Hepatocyte (in vitro differentiated cells): ENCODE results near the gene TMEM123. TPM values are rescaled to one million over a fixed set of nuclear protein-coding genes. Genes with fewer than 3 reads are reported as not detected.

Source experiments
- DNase-seq: peaks from one replicate; pipeline ENCODE4 v3.0.0-alpha.2; 2016; ENCODE audit warnings: low spot score
- H2AFZ ChIP-seq: fragments of 200-600 bp; sonication (generic); 2 replicates; pipeline ENCODE4 v1.6.0; 2016; ENCODE audit warnings: antibody characterized with exemption, mild to moderate bottlenecking
- H3K27ac ChIP-seq: fragments of 200-600 bp; sonication (generic); 2 replicates; pipeline ENCODE4 v1.5.1; 2016; ENCODE audit warnings: mild to moderate bottlenecking
- H3K27me3 ChIP-seq: fragments of 200-600 bp; sonication (generic); 2 replicates; pipeline ENCODE4 v1.6.1; 2016
- H3K36me3 ChIP-seq: fragments of 200-600 bp; sonication (generic); replicated peaks from 2 replicates; pipeline ENCODE4 v1.5.1; 2016; ENCODE audit warnings: low read depth; ENCODE audit not compliant: insufficient read depth
- H3K4me1 ChIP-seq: fragments of 200-600 bp; sonication (generic); 2 replicates; pipeline ENCODE4 v1.5.1; 2016; ENCODE audit warnings: mild to moderate bottlenecking, moderate library complexity; ENCODE audit not compliant: insufficient read depth
- H3K4me2 ChIP-seq: fragments of 200-600 bp; sonication (generic); 2 replicates; pipeline ENCODE4 v1.6.0; 2016
- H3K4me3 ChIP-seq: fragments of 200-600 bp; sonication (generic); 2 replicates; pipeline ENCODE4 v1.5.1; 2016; ENCODE audit warnings: mild to moderate bottlenecking
- H3K79me2 ChIP-seq: fragments of 200-600 bp; sonication (generic); 2 replicates; pipeline ENCODE4 v1.6.0; 2017; ENCODE audit warnings: mild to moderate bottlenecking
- H3K9me2 ChIP-seq: fragments of 200-600 bp; sonication (generic); replicated peaks from 2 replicates; pipeline ENCODE4 v1.6.0; 2017; ENCODE audit warnings: mild to moderate bottlenecking; ENCODE audit not compliant: insufficient read depth
- H3K9me3 ChIP-seq: fragments of 200-600 bp; sonication (generic); 2 replicates; pipeline ENCODE4 v1.5.1; 2016; ENCODE audit warnings: low read depth, mild to moderate bottlenecking
- H4K20me1 ChIP-seq: fragments of 200-600 bp; sonication (generic); 2 replicates; pipeline ENCODE4 v1.6.0; 2016; ENCODE audit warnings: mild to moderate bottlenecking; ENCODE audit not compliant: insufficient read depth, poor library complexity, severe bottlenecking
- CTCF ChIP-seq: fragments of 200-600 bp; sonication (generic); IDR thresholded peaks from 2 replicates; pipeline ENCODE4 v1.5.1; 2016; ENCODE audit warnings: antibody characterized with exemption, mild to moderate bottlenecking; ENCODE audit not compliant: poor library complexity
- EZH2 ChIP-seq: fragments of 200-600 bp; sonication (generic); IDR thresholded peaks from 2 replicates; pipeline ENCODE4 v1.6.1; 2016; ENCODE audit warnings: antibody characterized with exemption, mild to moderate bottlenecking, borderline replicate concordance
- EZH2phosphoT487 ChIP-seq: fragments of 200-600 bp; sonication (generic); IDR thresholded peaks from one replicate; pipeline ENCODE4 v1.6.1; 2018; ENCODE audit warnings: antibody characterized with exemption, mild to moderate bottlenecking, low read depth, moderate library complexity; ENCODE audit not compliant: unreplicated experiment, severe bottlenecking
- WGBS: methylation state at CpG from one replicate; pipeline ENCODE4 v1.1.6; 2016; ENCODE audit warnings: low lambda C conversion rate; ENCODE audit errors: missing lambda C conversion rate; 5-methylcytosine and 5-hydroxymethylcytosine counted together
- polyA plus RNA-seq: library from polyadenylated mRNA; unstranded; fragments of >200 nt; fragmentation: Nextera tagmentation; extraction: Ambion mirVana; gene quantifications from 2 replicates; pipeline ENCODE4 v1.2.1, GENCODE V29; 2016
- total RNA-seq: library from RNA; depleted of rRNA; stranded (reverse); fragments of >200 nt; gene quantifications from 2 replicates; pipeline ENCODE4 v1.2.3, GENCODE V29; 2014

The TMEM123 gene
- 179 and 182 TPM in 2 replicates for total RNA-seq
- 101 and 122 TPM in 2 replicates for polyA plus RNA-seq

GRCh38 chr11:102452461-102453301 lies at the start of gene TMEM123:
TSS of gene TMEM123 (minus strand) at chr11:102452765. CDS start at chr11:102452623, 142 bp downstream.
- Histone ChIP-seq H3K4me1 (peaks cover 37% of the 10 kb centered on the region), H3K4me2 (peak within 1 kb of the TSS; percentile 75)
- 2% methylated on average over 61 of the region's 83 CpGs for WGBS

GRCh38 chr11:102500829-102501228 lies 48.3 kb upstream of the TMEM123 start:
- Histone ChIP-seq H3K9me2 (no peaks in the 10 kb centered on the region), H3K27ac (no peak overlapping the region), H3K27me3 (no peaks in the 10 kb centered on the region), H2AFZ (no peak overlapping the region), H3K4me3 (no peak overlapping the region), H3K4me1 (peaks cover under 1% of the 10 kb centered on the region), H3K79me2 (no peaks in the 10 kb centered on the region), H3K4me2 (no peak overlapping the region), H3K9me3 (no peaks in the 10 kb centered on the region), H4K20me1 (no peaks in the 10 kb centered on the region), H3K36me3 (no peaks in the 10 kb centered on the region)
- no peak for TF ChIP-seq EZH2
- no peak for TF ChIP-seq EZH2phosphoT487
- no peak for TF ChIP-seq CTCF
- DNase-seq = no peak
- WGBS = 74% methylated on average over 2 of the region's 2 CpGs

More at GRCh38 chr11:102452461-102453301, at the start of gene TMEM123:
- peak within 1 kb of the TSS; percentile 66 for H2AFZ ChIP-seq
- no peaks in the 10 kb centered on the region for H3K36me3 ChIP-seq
- no peaks in the 10 kb centered on the region for H3K9me2 ChIP-seq
- peaks cover 50% of the 10 kb centered on the region for H3K79me2 ChIP-seq
- H4K20me1 ChIP-seq = peaks cover 6% of the 10 kb centered on the region
- no peaks in the 10 kb centered on the region for H3K9me3 ChIP-seq
- TF ChIP-seq EZH2 (no peak), EZH2phosphoT487 (no peak), CTCF (peak; percentile 2)
- H3K27ac ChIP-seq = peak within 1 kb of the TSS; percentile 94
- peak within 1 kb of the TSS; percentile 89 for H3K4me3 ChIP-seq
- H3K27me3 ChIP-seq = no peaks in the 10 kb centered on the region
- DNase-seq = peak; percentile 87

- no peak for TF ChIP-seq CTCF
- no peak for TF ChIP-seq EZH2phosphoT487
- TF ChIP-seq EZH2 = no peak
These were observed 47.4 kb upstream of the TMEM123 start for GRCh38 chr11:102499931-102500330.

More at GRCh38 chr11:102499931-102500330, 47.4 kb upstream of the TMEM123 start:
- no peak overlapping the region for H2AFZ ChIP-seq
- H3K36me3 ChIP-seq = no peaks in the 10 kb centered on the region
- H3K9me2 ChIP-seq = no peaks in the 10 kb centered on the region
- no peaks in the 10 kb centered on the region for H4K20me1 ChIP-seq
- no peaks in the 10 kb centered on the region for H3K9me3 ChIP-seq
- no peak for DNase-seq
- H3K4me3 ChIP-seq = no peak overlapping the region
- H3K4me2 ChIP-seq = no peak overlapping the region
- H3K27ac ChIP-seq = no peak overlapping the region
- 57% methylated on average over 2 of the region's 2 CpGs for WGBS
- H3K27me3 ChIP-seq = no peaks in the 10 kb centered on the region
- peaks cover 3% of the 10 kb centered on the region for H3K4me1 ChIP-seq
- no peaks in the 10 kb centered on the region for H3K79me2 ChIP-seq
